ENCODE data around the gene C1orf167.

DNA sequence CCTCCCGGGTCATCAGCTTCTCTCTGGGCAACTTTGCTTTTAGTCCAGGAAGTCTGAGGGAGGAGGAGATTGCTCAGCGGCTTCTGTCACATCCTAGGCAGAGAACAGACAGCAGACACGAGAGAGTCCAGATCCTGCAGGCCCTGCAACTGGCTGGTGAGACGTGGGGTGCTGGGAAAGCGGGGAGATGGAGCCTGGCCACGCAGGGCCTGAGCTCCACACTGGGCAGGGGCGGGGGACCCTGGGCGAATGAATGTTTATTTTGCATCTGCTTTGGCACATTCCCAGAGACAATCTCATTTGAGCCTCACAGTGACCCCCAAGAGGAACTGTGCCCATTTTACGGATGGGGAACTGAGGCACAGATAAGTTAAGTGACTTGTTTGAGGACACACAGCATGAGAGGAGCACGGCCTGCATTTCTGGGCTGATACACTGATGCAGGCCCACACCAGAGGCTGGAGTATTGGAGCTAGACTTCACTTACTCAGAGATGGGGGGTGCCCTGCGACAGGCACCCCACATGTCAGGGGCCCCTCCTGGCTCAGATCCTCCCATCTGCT lies 9.6 kb downstream of the C1orf167 start:
- TF ChIP-seq CTCF (conservative IDR thresholded peaks at IDR 0.05; ENCODE audit: low read depth, low read length) (no peak), EZH2 (IDR thresholded peaks at IDR 0.05; ENCODE audit: low read length, unreplicated experiment) (no peak)

Data from PC-3 (cell line).